Coronary artery (tissue), 2 donors: ENCODE measurements around the gene OTOP2.
A peak's percentile ranks its signal among the peaks of the same experiment; 100 is the strongest.

Source experiments
- DNase-seq: peaks from one replicate; pipeline ENCODE4 v3.0.0-alpha.2; 2017; ENCODE audit warnings: low spot score
- H3K27ac ChIP-seq, 2 donors: fragments of 200-600 bp; sonication (generic); one replicate each; pipeline ENCODE4 v1.5.1; 2016 to 2019
- H3K4me3 ChIP-seq: fragments of 200-600 bp; sonication (generic); 2 replicates; pipeline ENCODE4 v1.5.1; 2016; ENCODE audit warnings: mild to moderate bottlenecking, moderate library complexity
- TF ChIP-seq, protein P1 (sequence below): fragments of 200-600 bp; sonication (generic); IDR thresholded peaks from one replicate; pipeline ENCODE4 v1.5.1; 2019; ENCODE audit warnings: antibody characterized with exemption

Gene OTOP2

DNA sequence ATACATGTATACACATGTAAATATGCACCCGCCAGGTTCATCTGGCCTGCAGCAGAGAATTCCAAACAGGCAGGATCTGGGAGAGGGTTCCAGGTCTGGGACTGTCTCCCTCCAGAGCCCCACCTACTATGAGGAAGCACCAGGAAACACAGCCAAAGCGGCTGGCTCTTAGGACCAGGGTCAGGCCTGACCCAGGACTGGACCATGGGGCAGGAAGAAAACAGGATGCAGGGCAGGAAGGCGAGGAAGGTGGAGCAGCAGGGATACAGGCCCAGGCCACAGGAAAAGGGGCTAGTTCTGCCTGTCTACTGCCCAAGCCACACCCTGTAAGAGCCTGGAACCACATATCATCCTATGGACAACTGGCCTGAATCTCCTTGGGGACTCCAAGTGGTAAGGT, 46.3 kb downstream of the OTOP2 start:
- no peak for DNase-seq
- Histone ChIP-seq H3K27ac (no peak overlapping the region), H3K4me3 (peak overlapping the region; percentile 70)
- TF ChIP-seq, protein P1, sequence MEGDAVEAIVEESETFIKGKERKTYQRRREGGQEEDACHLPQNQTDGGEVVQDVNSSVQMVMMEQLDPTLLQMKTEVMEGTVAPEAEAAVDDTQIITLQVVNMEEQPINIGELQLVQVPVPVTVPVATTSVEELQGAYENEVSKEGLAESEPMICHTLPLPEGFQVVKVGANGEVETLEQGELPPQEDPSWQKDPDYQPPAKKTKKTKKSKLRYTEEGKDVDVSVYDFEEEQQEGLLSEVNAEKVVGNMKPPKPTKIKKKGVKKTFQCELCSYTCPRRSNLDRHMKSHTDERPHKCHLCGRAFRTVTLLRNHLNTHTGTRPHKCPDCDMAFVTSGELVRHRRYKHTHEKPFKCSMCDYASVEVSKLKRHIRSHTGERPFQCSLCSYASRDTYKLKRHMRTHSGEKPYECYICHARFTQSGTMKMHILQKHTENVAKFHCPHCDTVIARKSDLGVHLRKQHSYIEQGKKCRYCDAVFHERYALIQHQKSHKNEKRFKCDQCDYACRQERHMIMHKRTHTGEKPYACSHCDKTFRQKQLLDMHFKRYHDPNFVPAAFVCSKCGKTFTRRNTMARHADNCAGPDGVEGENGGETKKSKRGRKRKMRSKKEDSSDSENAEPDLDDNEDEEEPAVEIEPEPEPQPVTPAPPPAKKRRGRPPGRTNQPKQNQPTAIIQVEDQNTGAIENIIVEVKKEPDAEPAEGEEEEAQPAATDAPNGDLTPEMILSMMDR, result no peak

DNA sequence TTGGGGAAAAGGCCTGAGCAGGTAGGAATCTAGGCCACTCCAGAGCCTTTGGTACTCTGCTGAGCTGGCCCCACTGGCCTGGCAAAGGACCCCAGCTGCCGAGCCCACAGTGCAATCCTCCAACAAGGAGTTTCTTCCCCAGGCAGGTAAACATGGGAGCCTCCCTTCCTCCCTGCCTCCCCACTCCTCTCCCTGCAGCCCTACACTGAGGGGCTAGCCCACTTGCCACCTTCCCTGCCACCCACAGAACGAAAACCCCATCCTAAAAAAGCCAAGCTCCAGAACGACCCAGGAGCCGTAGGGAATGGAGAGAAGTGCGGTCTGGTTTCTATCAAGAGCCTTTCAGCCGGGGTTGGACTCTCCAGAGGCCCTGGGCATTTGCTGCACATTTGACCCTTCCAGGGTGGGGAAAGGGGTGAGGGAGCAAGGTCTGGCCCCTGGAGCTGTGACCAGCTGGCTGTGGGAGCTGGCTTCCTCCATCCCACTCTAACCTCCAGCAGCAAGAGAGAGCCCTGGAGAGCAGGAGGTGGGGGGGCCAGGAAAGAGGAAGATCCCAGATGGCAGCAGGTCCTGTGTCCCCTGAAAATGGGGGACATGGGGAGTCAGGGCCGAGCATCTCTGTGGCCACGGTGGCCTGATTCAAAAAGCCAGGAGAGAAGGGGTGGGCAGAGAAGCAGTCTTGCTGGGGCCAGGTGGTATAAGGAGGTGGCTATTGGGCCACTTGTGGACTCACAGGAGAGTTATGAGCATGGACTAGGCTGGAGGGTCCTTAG, 47.2 kb downstream of the OTOP2 start:
- TF ChIP-seq, protein P1, result no peak
- peak overlapping the region; percentile 70 for H3K4me3 ChIP-seq
- peak overlapping the region in 1 of 2 donors; percentile 19 for H3K27ac ChIP-seq
- no peak for DNase-seq

DNA sequence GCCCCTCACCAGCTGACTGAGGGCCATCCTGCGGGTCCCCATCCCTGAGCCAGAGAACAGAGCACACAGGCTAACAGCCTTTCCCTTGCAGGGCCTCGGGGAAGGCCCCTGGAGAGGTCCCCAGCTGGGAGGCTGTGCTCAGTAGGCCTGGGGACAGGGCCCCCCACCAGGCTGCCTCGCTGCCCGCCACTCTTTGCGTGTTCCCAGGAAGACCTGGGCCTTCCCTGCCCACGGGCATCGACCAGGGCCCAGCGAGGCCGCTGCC, 47.7 kb downstream of the OTOP2 start:
- TF ChIP-seq, protein P1, result no peak
- peak overlapping the region; percentile 70 for H3K4me3 ChIP-seq
- H3K27ac ChIP-seq, result peak overlapping the region; percentile 10 to 19
- DNase-seq, result no peak

DNA sequence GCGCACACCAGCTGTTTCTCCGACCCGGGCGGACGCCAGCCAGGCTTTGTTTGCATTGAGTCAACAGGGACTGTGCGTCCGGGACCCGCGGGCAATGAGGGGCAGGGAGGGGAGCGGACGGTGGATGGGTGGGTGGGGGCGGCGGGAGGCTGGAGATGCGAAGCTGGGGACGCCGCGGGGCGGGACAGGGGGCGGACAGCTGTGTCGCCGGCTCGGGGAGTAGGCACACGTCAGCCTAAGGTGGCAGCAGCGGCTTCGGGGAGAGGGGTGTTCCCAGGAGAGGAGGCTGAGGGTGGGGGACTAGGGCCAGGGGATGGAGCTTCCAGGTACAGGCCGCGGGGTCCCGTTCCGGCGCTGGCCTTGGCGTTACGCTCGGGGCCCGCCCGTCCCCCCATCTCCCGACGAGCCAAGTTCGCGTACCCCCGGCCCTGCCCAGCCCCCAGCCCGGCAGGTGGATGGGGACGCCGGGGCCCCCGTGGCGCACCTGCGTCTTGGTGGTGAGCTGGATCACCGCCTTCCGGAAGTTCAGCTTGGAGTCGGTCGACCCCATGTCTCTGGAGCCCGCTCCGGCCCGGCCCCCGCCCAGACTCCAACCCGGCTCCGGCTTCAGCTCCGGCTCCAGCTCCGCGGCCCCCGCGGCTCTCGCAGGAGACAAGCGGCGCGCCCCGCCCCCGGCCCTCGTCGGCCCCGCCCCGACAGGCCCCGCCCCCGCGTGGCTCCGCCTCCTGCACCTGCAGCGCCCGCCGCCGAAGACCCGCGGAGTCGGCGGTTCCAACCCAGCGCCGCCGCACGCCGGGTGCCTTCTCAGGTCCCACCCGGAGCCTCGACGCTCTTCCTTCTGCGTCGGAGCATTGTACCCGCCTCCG, 48.3 kb downstream of the OTOP2 start, which contains the start of gene HID1:
Gene HID1 (minus strand): TSS at position 653 of the 866 bp plus-strand sequence. CDS start 103 bp downstream, at position 550.
- DNase-seq, result no peak
- peak within 1 kb of the TSS; percentile 10 to 19 for H3K27ac ChIP-seq

DNA sequence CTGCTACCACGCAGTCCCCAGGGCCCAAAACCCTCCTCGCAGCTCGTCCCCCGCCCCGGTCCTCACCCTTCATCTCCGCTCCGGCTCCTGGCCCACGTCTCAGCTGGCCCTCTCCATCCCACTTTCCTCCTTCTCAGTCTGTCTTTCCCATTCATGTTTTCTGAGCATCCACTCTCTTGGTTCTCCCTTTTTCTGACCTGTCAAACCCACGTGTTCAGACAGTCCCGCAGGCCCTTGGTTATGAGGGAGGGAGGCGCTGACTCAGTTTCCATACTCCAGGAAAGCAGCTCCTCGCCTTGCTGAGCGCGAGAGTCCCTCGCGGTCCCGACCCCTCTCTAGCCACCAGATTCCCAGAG, 48.9 kb downstream of the OTOP2 start:
- Histone ChIP-seq H3K27ac (peak overlapping the region in 1 of 2 donors; percentile 19), H3K4me3 (peak overlapping the region; percentile 70)
- TF ChIP-seq, protein P1, result no peak
- no peak for DNase-seq

More for the DNA sequence above, 48.3 kb downstream of the OTOP2 start, which contains the start of gene HID1:
- TF ChIP-seq, protein P1, result no peak
- peak within 1 kb of the TSS; percentile 70 for H3K4me3 ChIP-seq

DNA sequence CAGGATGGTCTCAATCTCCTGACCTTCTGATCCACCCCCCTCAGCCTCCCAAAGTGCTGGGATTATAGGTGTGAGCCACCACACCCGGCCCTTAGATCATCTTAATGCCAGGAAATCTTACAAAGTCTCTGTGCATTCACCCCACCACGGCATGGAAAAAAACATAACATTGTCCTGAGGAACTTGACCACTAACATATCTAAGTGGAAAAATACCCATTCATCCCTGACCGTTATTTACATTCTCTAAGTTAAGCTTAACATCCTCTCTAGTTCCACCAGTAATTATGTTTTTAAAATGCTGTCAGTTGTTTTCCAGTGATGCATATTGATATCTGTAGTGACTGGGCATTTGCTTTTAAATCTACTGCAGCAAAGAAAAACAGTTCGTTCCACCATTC, 51.9 kb downstream of the OTOP2 start:
- Histone ChIP-seq H3K4me3 (no peak overlapping the region), H3K27ac (no peak overlapping the region)
- TF ChIP-seq, protein P1, result no peak
- DNase-seq, result no peak
